AG08395 (cell line): ENCODE measurements around the gene SYF2.
A peak's percentile ranks its signal among the peaks of the same experiment; 100 is the strongest.

ENCODE experiments used
- DNase-seq: peaks from one replicate; pipeline ENCODE4 v3.0.0; 2012; ENCODE audit warnings: mixed read lengths, low spot score

SYF2 gene

GRCh38 chr1:25184001-25184762 lies 48.1 kb downstream of the SYF2 start:
- no peak for DNase-seq

- DNase-seq, result no peak
Observed at GRCh38 chr1:25183126-25183980, 48.9 kb downstream of the SYF2 start.

GRCh38 chr1:25182629-25183028 lies 49.7 kb downstream of the SYF2 start:
- DNase-seq, result peak; percentile 34

GRCh38 chr1:25180996-25181395 lies 51.3 kb downstream of the SYF2 start:
- DNase-seq, result no peak

GRCh38 chr1:25178917-25179561 lies 53.3 kb downstream of the SYF2 start:
- no peak for DNase-seq

- DNase-seq, result peak; percentile 1
Observed at GRCh38 chr1:25174730-25175612, 57.3 kb downstream of the SYF2 start.

GRCh38 chr1:25174363-25174729 lies 58.0 kb downstream of the SYF2 start:
- DNase-seq, result no peak

GRCh38 chr1:25173809-25174340 lies 58.4 kb downstream of the SYF2 start:
- DNase-seq, result no peak
